HG03442 (cell line): ENCODE data around the gene SRI.
"Not testable (repeated sequence)": the region's sequence is repeated elsewhere in the genome, so short reads cannot be mapped to it uniquely, and the experiment has no call there.

Source experiments
- ATAC-seq: cut with Tn5 transposase; IDR thresholded peaks from one replicate; pipeline ENCODE4 v1.9.1; 2021; ENCODE audit warnings: mild to moderate bottlenecking, moderate library complexity; ENCODE audit not compliant: unreplicated experiment

Gene SRI, protein sequence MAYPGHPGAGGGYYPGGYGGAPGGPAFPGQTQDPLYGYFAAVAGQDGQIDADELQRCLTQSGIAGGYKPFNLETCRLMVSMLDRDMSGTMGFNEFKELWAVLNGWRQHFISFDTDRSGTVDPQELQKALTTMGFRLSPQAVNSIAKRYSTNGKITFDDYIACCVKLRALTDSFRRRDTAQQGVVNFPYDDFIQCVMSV

DNA sequence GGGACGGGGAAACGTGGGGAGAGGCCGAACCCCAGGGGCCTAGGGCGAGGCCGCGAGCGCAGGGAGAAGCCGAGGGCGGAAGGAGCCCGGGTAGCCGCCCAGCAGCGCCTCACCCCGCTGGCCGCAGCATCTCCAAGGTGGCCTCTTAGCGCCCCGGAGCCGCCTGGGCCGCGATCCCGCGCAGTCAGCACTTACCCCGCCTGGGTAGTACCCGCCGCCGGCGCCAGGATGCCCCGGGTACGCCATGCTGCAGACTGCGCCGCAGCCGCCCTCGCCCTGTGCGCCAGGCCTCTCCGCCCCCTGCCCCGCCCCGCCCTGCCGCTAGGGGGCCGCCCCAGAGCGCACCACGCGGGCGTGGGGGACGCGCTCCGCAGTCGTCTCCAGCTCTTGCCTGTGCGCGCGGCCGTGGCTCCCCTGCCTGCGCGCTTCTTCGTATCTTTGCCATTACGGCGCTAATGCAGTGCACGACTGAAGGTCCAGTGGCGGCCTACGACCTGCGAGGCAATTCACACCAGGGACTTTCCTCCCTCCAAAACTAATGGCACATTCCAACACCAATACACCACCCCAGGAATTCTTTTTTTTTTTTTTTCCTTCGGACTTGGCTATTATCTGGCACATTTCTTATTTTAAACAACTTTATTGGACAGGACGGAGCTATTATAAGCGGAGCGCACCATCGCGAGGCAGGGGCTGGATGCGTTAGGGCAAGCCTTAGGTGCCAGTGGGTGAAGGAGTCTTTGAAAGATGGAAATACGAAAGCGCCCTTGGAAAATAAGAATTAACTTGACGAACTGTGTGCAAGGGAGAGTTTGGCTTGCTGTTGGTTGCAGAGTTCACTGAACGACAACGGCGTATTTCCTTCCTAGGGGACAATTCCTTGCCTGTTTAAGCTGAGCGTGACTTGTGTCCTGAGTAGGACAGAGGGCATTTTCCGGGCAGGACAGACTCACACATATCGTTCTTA, at the start of gene SRI:
TSS of gene SRI (minus strand) at position 258 of the 967 bp plus-strand sequence. CDS start at position 246, 12 bp downstream.
- peak; percentile 65 for ATAC-seq

DNA sequence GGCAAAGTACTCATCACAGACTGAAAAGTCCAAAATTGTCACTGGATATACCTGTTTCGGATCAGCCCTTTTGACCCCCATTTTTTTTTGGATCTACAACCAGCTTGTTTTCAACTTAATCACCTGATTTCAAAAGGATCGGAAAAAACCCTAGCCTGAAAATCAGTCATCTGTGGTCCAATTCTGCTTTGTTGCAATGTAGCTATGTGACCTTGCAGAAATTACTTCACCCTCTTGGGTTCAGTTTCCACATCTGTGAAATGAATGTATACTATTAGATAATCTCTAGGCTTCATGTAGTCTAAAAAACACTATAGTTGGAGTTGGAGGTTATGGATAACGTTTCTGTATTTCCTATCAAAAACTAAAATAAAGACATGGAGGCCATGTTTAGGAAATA, 49.7 kb upstream of the SRI start:
- no peak for ATAC-seq

DNA sequence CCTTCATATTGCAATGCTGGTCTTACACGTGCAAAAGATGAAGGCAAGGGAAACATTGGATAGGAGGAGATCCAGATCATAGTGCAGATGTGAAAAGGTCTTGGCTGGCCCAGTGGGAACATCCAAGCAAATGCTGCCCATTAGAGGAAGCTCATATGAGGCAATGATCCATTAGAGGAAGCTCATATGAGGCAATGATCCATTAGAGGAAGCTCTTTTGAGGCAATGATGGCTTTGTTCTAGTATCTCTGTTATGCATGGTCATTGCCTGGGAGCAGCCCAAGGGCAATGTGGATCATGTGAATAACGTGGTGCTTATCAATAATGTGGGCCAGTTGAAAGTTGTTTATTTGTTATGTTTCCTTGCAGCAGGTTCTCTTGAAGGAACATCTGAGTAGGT, 49.0 kb upstream of the SRI start:
- no peak for ATAC-seq

DNA sequence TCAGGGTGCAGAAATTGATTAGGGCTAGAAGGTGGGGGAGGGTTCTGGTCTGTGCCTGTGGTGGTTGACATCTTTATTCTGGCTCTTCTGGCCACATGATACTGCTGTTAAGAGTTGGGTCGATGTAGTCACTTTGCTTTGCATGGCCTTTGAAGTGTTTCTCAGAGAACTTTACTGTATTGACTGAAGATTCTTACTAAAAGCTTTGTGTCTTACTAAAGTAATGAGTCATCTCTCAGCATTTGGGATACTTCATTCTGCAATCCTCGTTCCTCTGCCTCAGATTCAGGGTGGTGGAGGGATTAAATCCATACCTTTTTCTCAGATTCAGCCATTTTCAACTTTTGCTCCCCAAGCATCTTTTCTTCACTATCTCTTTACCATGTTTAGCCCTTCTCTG, 48.2 kb upstream of the SRI start:
- ATAC-seq: no peak

DNA sequence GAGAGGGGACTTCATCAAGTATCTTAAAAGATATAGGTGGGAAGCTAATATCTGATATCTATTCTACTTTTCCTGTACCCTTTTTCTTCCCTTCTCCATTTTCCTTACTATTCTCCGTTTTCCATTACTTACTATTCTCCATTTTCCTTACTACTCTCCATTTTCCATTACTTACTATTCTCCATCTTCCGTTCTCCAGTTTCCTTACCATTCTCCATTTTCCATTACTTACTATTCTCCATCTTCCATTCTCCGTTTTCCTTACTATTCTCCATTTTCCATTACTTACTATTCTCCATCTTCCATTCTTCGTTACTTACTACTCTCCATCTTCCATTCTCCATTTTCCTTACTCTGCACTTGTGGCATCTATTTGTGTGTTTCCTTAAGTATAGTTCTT, 47.6 kb upstream of the SRI start:
- ATAC-seq: no peak

DNA sequence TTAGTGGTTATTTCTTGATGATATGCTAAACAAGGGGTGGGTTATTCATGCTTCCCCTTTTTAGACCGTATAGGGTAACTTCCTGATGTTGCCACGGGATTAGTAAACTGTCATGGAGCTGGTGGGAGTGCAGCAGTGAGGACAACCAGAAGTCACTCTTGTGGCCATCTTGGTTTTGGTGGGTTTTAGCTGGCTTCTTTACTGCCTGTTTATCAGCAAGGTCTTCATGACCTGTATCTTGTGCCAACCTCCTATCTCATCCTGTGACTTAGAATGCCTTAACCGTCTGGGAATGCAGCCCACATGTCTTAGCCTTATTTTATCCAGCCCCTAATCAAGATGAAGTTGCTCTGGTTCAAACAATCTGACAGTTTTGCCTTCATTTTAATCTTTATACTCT, 45.1 kb upstream of the SRI start:
- not testable (repeated sequence) for ATAC-seq

DNA sequence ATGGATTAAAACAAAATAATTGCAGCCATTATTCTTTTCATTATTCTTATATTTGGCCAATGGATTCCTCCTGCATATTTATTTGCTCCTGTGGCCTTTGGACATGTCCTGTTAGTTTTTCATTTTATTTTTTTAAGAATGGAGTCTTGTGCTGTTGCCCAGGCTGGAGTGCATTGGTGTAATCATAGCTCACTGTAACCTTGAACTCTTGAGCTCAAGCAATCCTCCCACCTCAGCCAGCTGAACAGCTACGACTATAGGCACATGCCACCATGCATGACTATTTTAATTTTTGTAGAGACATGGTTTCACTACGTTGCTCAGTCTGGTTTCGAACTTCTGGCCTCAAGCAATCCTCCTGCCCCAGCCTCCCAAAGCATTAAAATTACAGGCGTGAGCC, 42.7 kb upstream of the SRI start:
- ATAC-seq: no peak

DNA sequence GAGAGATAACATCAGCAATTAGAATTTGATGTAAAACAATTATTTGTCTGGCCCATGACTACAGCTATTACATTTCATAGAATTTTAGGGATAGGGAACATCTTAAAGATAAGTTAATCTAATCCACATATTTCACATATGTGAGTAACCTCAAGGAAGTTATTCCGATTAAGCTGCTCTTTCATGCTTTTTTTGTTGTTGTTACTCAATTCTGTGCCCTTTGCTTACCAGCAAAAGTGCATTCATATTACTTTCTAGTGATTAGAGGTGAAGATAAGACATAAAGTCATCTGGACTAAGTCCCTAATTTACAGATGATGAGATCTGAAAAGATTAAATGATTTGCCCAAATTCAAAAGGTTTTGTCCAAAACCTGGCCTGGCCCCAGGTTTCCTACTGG, 40.9 kb upstream of the SRI start:
- no peak for ATAC-seq

DNA sequence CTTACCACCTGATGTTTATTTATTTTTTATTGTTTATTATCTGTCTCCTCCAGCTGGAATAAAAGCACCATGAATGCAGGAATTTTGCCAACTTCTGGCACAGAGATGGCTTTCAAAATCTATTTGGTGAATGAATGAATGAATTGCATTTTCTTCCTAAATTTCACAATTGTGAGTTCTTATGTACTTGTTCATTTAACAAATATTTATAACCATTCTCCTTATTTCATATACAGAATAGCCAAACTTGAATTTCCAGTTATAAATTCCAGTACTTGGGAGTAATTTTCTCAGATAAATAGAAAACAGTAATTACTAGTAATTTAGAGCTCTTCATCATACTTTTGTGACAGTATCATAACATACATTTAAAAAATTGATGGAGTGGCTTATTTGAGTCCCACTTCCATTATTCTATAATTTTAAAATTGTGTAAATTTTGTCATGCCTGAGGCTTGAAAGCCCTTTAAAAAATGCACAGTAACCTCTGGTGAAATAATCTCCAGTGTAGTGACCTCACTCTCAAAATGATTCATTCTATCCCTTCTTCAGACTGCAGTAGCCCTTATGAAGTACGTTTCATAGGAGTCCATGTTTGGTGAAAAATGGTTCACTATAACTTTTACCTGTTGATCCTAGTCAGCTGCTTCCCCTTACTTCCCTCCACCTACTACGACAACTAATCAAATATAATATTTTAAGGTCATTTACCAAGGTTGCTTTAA, 40.0 kb upstream of the SRI start:
- ATAC-seq: no peak

DNA sequence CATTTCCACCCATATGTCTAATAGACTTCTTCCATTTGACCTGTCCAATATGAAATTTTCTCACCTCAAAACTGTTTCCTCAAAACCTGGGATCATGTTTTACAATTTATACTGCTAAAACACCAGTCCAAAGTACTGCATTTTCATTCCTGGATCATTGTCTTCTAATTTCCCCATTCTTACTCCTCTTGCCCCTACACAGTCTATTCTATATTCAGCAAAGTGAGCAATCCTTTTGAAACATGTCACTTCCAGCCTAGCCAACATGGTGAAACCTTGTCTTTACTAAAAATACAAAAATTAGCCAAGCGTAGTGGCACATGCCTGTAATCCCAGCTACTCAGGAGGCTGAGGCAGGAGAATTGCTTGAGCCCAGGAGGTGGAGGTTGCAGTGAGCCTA, 38.5 kb upstream of the SRI start:
- not testable (repeated sequence) for ATAC-seq

DNA sequence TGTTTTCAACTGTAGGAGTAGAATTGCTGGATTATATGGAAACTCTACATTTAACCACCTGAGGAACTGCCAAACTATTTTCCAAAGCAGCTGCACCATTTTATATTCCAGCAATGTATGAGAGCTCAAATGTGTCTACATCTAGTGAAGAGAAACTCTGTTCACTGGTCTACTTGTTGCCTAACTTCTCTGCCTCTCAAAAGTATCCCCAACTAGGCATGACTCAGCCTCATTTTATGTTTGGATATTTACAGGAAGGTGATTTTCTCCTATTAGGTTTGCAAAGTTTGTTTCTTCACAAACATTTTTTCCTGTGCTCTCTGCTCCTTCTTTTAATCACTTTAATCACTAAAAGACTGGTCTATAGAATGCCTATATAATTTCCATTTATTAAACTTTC, 37.1 kb upstream of the SRI start:
- ATAC-seq: no peak

DNA sequence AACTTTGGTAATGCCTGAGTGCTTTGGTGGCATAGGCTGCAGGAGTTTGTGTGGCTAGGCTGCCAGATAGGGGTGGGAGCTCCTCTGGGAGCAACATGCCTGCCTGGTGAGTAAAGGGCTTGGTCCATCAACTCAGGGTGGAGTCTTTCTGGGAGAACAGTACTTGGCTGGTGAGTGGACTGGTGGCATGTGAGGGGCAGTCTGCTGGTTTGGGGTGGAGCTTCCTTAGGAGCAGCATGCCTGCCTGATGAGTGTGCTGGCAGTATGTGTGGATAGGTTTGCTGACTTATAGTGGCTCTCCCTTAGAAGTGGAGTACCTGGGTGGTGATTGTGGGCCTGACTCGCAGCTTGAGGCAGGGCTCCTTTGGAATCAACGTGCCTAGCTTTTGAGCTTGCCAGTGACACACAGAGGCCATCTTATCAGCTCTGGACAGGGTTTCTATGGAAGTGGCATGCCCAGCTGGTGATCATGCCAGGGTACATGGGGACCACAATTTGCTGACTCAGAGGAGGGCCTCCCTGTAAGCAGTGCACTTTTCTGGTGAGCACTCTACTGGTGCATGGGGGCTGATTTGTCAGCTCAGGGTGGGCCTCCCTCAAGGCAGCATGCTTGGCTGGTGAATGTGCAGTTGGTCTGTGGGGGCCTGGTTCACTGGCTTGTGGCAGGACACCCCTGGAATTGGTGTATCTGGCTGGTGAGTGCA, 35.0 kb upstream of the SRI start:
- ATAC-seq: no peak

DNA sequence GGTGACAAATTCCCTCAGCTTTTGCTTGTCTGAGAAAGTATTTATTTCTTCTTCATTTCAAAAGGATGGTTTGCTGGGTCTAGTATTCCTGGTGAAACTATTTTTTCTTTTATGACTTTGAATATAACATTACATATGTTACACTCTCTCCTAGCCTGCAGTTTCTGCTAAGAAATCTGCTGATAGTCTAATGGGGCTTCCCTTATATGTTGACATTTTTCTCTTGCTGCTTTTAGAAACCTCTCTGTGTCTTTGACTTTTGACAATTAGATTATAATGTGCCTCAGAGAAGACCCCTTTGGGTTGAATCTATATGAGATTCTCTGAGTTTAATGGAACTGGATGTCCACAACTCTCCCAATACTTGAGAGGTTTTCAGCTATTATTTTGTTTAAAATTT, 33.8 kb upstream of the SRI start:
- ATAC-seq: no peak

DNA sequence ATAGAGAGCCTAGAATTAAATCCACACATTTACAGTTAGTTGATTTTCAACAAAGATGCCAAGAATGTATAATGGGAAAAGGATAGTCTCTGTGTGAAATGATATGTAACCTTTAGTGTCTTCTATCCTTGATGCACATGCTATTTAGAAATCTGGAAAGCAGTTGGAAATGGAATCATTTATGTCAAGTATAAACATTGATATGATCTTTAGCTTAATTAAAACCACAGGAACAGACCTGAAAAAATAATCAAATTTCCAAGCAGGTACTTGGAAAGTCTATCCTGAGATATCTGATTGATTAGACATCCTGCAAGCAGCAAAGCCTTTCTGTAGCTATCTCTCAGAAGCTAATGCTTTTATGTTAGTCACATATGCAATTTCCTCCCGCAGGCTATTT, 24.4 kb upstream of the SRI start:
- ATAC-seq: no peak

DNA sequence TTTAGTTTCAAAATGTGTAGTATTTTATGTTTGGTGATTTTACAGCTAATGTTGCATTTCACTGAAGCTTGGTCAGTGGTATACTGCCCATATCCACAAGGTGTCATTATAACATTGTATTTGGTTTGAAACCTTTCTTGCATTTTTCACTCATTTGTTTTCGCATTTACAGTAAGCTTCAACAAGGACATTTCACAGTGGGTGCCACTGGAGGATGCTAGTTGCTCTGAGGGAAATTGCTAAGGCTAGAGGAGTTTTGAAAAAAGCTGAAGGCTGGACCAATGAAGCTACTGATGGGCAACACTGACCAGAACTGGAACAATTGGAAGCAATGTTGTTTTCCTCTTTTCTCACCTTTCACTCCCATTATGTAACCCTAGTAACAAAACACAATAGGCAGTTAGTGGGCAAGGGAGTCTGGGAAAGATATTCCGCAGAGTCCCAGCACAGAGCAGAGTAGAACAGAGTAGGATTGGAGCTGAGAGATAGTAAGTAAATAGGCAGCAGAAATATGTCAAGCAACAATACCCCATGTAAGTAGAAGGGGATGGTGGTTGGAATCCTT, 23.6 kb upstream of the SRI start:
- ATAC-seq: peak; percentile 86

DNA sequence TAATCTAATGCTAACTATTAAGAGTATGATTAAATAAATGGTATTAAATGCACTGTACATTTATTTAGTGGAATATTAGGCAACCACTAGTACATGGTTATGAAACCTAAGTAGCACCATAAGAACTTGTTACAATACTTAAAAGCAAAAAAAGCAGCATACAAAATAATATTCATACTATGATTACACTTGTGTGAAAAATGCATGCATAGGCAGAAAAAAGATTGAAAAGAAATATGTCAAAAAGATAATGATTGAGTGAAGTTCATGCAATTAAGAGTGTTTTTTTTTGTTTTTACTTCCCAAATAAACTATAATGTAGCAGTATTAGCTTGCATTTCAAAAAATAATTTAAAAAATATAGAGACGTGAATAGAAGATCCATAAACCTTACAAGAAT, 20.0 kb upstream of the SRI start:
- no peak for ATAC-seq

DNA sequence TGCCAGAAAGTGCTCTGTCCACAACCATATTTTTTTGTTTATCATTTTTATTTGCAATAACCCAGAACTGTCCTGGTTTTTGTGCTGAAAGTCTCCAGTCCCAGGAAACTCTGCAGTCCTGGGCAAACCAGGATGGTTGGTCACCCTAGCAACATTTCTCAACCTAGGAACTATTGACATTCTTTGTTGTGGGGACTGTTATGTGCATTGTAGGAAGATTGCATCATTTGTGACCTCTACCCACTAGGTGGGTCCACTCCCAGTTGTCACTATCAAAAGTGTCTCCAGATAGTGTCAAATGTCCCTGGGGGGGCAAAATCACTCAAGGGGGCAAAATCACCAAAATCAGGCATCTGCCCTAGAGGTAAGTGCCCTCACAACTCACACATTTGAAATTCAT, 14.0 kb upstream of the SRI start:
- no peak for ATAC-seq

DNA sequence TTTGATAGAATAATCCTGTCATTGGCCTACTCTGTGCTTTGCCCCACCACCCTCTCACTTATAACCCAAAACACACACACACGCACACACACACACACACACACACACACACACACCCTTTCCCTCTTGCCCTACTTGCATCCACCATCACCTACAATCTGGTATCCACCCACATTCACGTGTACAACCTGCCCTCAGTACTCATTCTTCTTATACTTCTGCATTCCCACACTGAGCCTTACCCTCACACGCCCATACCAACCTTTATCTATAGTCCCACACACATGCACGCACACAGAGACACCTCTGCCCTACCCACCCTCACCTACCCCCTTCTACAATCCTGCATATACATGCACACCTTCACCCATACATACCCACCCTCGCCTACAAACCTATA, 10.8 kb upstream of the SRI start:
- no peak for ATAC-seq

DNA sequence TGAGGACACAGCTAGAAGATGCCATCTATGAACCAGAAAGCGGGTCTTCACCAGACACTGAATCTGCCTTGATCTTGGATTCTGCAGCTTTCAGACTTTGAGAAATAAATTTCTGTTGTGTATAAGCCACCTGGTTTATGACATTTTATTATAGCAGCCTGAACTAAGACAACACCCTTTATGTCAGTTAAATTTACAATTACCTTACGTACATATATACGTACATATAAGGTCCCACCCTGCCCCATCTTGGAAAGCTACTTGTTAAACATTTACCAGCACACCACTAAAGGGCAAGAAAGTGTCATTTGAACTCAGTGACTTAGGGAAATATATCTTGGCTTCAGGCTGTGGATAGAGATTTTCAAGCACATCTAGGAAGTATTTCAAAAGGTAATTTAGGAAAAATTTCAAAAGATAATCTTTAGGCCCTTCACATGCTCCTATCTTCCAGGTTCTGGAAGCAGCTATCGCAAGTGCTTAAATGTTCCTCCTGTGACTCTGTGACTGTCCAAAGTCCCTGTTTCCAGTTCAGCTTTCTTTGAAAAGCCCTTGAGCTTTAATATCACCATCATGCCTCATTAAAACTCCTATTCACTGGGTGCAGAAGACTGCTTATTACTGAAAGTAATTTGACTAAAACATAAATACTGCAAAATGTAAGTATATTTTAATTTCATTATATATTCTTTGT, 9.6 kb upstream of the SRI start:
- ATAC-seq: no peak

DNA sequence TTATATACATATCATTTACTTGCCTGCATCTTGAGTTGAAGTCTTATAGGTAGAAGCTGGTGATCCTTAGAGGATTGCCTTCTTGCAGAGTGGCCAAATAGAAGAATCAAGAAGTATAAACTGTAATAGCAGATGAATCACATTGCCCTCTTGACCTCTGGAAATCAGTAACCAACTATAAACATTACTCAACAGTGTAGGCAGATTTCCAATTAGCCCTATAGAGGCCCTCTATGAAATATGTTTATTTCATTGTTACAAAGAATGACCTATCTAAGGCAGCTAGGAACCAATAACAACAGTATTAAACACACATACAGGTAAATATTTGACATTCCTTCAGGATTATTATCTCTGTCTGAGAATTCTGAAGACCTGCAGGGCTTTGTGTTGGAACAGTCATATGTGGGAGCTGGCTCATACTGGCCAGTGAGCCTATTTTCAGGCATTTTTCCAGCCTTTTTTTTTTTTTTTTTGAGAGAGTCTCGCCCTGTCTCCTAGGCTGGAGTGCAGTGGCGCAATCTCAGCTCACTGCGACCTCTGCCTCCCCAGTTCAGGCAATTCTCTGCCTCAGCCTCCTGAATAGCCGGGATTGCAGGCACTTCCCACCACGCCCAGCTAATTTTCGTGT, 7.2 kb upstream of the SRI start:
- ATAC-seq: no peak
